Esophagus muscularis mucosa (tissue), 2 donors: ENCODE data around the gene CCDC9B.

ENCODE experiments used
- EP300 ChIP-seq: sonication (generic); formaldehyde crosslinking; IDR thresholded peaks from one replicate; pipeline ENCODE4 v1.6.1; 2017; ENCODE audit warnings: antibody characterized with exemption
- POLR2A ChIP-seq: fragments of 450-650 bp; IDR thresholded peaks from one replicate; pipeline ENCODE4 v1.6.1; 2017; ENCODE audit warnings: antibody characterized with exemption, moderate library complexity, mild to moderate bottlenecking, low read depth

DNA sequence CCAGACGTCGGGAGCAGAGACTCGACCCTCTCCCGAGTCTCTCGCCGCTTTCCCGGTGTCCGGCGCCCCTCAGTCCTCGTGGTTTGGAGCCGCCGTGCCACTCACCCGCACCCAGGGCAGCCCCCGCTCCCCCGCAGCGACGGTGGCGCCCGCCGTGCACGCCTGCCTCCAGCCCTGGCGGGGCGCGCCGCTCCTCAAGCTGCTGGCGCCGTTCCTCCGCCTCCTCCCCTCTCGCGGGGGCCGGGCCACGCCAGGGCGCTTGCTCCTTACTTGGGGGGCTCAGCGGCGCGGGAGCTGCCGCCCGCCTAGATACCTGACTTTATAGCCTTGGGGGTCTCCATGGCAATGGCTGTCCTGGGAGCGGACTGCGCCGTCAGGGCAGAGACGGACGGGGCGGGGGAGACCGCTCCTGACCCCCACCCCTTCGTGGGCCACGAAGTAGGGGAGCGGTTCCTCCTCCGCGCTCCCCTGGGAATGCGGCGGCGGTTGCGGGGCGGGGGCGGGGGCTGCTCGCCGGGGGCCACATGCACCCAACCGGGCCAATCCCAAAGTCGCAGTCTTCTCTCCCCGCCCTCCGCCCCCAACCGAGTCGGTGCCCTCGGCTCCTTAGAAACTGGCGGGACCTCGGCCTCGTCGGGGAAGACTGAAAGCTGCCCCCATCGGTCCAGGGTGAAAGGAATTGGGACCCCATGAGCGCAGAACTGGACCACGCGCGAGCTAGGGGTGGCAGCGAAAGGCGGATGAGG, 57.7 kb downstream of the CCDC9B start, which contains the start of gene ANKRD63:
- TF ChIP-seq EP300 (no peak), POLR2A (no peak)
